ENCODE data around the gene FBXO46. TPM values are rescaled to one million over a fixed set of nuclear protein-coding genes. Genes with fewer than 3 reads are reported as not detected.

FBXO46 gene
- total and polyA plus RNA-seq, 10 of the 15 experiments (the other 5 are each of a cell fraction or from before 2014, with no cell fraction given) = 2.5 to 61.5 (median 13.7) TPM

DNA sequence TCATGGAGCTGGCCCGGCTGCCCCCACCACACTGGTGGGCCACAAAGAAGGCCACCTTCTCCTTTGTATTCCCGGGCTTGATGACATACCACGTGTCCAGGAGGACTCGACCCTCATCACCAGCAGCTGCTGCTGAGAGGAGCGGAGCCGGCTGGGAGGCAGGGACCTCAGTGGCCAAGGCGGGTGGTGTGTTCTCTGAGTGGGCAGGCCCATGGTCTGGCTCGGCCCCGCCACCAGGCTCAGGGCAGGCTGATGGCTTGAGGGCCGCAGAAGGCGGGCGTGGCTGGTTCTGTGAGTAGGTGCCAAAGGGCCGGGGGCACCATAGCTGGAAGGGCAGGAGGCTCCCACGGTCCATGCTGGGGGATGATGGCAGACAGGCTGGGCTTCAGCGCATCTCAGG, 17.6 kb downstream of the FBXO46 start:
- Histone ChIP-seq H3K4me1 (ENCODE audit: control insufficient read depth, insufficient read depth, low read length) (peaks cover 15% of the 10 kb centered on the region), H3K9me3 (replicated peaks; ENCODE audit: control insufficient read depth, insufficient read depth, low read length) (no peaks in the 10 kb centered on the region), H3K9ac (ENCODE audit: control insufficient read depth, insufficient read depth, low read length) (no peak overlapping the region), H2AFZ (ENCODE audit: control insufficient read depth, low read depth, low read length) (no peak overlapping the region), H3K27me3 (replicated peaks in 1 of 2; ENCODE audit: control insufficient read depth in 2 of 2, insufficient read depth in 2 of 2, low read length in 1 of 2) (no peaks in the 10 kb centered on the region), H3K36me3 (ENCODE audit: control insufficient read depth in 2 of 2, insufficient read depth in 2 of 2, low read length in 1 of 2) (peaks cover 8 to 19% of the 10 kb centered on the region in 2 experiments; a peak in 3 of 4 replicates), H3K27ac (ENCODE audit: control insufficient read depth, insufficient read depth) (no peak overlapping the region), H4K20me1 (ENCODE audit: control insufficient read depth, insufficient read depth) (no peaks in the 10 kb centered on the region), H3K4me3 (no peak overlapping the region), H3K79me2 (ENCODE audit: control insufficient read depth, insufficient read depth, low read length) (peaks cover 61% of the 10 kb centered on the region), H3K4me2 (ENCODE audit: control insufficient read depth, insufficient read depth) (no peak overlapping the region)
- ChIA-PET POLR2A (interaction anchor here (1.2 kb wide), 1 partner anchor 21 kb away, joined by 3 read pairs; the partner anchor contains the start of gene SNRPD2), SMC1A (ENCODE audit: uncharacterized antibody, unreplicated experiment) (no interaction called here), RAD21 (ENCODE audit: unreplicated experiment) (no interaction called here), CTCF (interaction anchor here (1.1 kb wide), 1 partner anchor 19 kb away, joined by 4 read pairs; no protein-coding TSS in a partner anchor)
- DNase-seq (ENCODE audit: low read depth, low spot score) (no peak), ATAC-seq (no peak), FAIRE-seq (no peak)
- TF ChIP-seq REST (IDR thresholded peaks at IDR 0.05; ENCODE audit: low read depth, low read length) = no peak
- TF ChIP-seq POLR2A (IDR thresholded peaks at IDR 0.05; ENCODE audit: low read depth, low read length) = peak; percentile 33; the same call in 1 of the 2 replicates
- intact Hi-C loops (cut with micrococcal nuclease; ENCODE audit: unreplicated experiment) (no loop called here), in situ Hi-C loops (cut with MboI) (no loop called here)
- WGBS (ENCODE audit: insufficient coverage, insufficient replicate concordance, low lambda C conversion rate, missing lambda C conversion rate) = 97% methylated on average over 15 of the region's 15 CpGs
- BruUV-seq (replicated peaks) = no TSS peak

DNA sequence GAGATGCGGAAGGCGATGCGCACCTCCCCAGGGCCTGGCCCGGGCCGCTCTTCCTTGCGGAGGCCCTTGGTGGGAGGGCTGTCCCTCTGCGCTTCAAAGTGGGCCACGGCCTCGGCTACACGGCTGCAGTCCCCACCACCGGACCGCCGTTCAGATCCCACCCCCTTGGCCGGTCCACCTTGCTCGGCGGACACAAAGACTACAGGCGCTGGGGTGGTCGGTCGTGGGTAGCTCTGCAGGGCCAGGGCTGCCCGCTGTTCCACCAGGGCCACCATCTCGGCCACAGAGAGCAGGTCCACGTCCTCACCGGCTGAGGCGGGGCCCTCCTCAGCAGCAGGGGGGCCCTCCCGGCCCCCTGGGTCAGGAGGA, 18.0 kb downstream of the FBXO46 start:
- intact Hi-C loops (cut with micrococcal nuclease; ENCODE audit: unreplicated experiment) = no loop called here
- ChIA-PET POLR2A (interaction anchor here (1.2 kb wide), 1 partner anchor 21 kb away, joined by 3 read pairs; the partner anchor contains the start of gene SNRPD2), SMC1A (ENCODE audit: uncharacterized antibody, unreplicated experiment) (no interaction called here), RAD21 (ENCODE audit: unreplicated experiment) (no interaction called here), CTCF (interaction anchor here (0.7 kb wide), 1 partner anchor 11 kb away, joined by 4 read pairs; no protein-coding TSS in a partner anchor)
- 95% methylated on average over 15 of the region's 25 CpGs for WGBS (ENCODE audit: insufficient coverage, insufficient replicate concordance, low lambda C conversion rate, missing lambda C conversion rate)
- Histone ChIP-seq H2AFZ (ENCODE audit: control insufficient read depth, low read depth, low read length) (no peak overlapping the region), H3K9ac (ENCODE audit: control insufficient read depth, insufficient read depth, low read length) (no peak overlapping the region), H3K27me3 (replicated peaks in 1 of 2; ENCODE audit: control insufficient read depth in 2 of 2, insufficient read depth in 2 of 2, low read length in 1 of 2) (no peaks in the 10 kb centered on the region), H3K9me3 (replicated peaks; ENCODE audit: control insufficient read depth, insufficient read depth, low read length) (no peaks in the 10 kb centered on the region), H3K4me3 (no peak overlapping the region), H4K20me1 (ENCODE audit: control insufficient read depth, insufficient read depth) (no peaks in the 10 kb centered on the region), H3K27ac (ENCODE audit: control insufficient read depth, insufficient read depth) (no peak overlapping the region), H3K4me1 (ENCODE audit: control insufficient read depth, insufficient read depth, low read length) (peaks cover 16% of the 10 kb centered on the region), H3K36me3 (ENCODE audit: control insufficient read depth in 2 of 2, insufficient read depth in 2 of 2, low read length in 1 of 2) (peaks cover 4 to 19% of the 10 kb centered on the region in 2 experiments; a peak in 3 of 4 replicates), H3K79me2 (ENCODE audit: control insufficient read depth, insufficient read depth, low read length) (peaks cover 56% of the 10 kb centered on the region), H3K4me2 (ENCODE audit: control insufficient read depth, insufficient read depth) (no peak overlapping the region)
- no TSS peak for BruUV-seq (replicated peaks)
- FAIRE-seq (no peak), DNase-seq (ENCODE audit: low read depth, low spot score) (no peak), ATAC-seq (no peak)
- in situ Hi-C loops (cut with MboI) = no loop called here
- no peak for TF ChIP-seq MTA2 (IDR thresholded peaks at IDR 0.05; ENCODE audit: low read depth)
- TF ChIP-seq BCLAF1 (IDR thresholded peaks at IDR 0.05) = no peak
- TF ChIP-seq ASH2L (IDR thresholded peaks at IDR 0.05; ENCODE audit: borderline replicate concordance, low read depth) = no peak
- TF ChIP-seq NFXL1 (IDR thresholded peaks at IDR 0.05; ENCODE audit: borderline replicate concordance) = no peak
- TF ChIP-seq, protein P1, sequence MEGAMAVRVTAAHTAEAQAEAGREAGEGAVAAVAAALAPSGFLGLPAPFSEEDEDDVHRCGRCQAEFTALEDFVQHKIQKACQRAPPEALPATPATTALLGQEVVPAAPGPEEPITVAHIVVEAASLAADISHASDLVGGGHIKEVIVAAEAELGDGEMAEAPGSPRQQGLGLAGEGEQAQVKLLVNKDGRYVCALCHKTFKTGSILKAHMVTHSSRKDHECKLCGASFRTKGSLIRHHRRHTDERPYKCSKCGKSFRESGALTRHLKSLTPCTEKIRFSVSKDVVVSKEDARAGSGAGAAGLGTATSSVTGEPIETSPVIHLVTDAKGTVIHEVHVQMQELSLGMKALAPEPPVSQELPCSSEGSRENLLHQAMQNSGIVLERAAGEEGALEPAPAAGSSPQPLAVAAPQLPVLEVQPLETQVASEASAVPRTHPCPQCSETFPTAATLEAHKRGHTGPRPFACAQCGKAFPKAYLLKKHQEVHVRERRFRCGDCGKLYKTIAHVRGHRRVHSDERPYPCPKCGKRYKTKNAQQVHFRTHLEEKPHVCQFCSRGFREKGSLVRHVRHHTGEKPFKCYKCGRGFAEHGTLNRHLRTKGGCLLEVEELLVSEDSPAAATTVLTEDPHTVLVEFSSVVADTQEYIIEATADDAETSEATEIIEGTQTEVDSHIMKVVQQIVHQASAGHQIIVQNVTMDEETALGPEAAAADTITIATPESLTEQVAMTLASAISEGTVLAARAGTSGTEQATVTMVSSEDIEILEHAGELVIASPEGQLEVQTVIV (IDR thresholded peaks at IDR 0.05; ENCODE audit: borderline replicate concordance, partially characterized antibody) = no peak
